GM08714 (cell line): Measurements from ENCODE around the gene ADAMTSL1.

Experiments used
- H3K4me3 ChIP-seq: fragments of 200-500 bp; sonication (Bioruptor generic); 2 replicates; pipeline ENCODE4 v1.5.1; 2014; ENCODE audit warnings: mild to moderate bottlenecking, low read length, inconsistent platforms
- ZNF274 ChIP-seq: IDR thresholded peaks from 2 replicates; pipeline ENCODE4 v1.6.1; 2012; ENCODE audit warnings: mild to moderate bottlenecking, low read depth, low read length

ADAMTSL1 gene

DNA sequence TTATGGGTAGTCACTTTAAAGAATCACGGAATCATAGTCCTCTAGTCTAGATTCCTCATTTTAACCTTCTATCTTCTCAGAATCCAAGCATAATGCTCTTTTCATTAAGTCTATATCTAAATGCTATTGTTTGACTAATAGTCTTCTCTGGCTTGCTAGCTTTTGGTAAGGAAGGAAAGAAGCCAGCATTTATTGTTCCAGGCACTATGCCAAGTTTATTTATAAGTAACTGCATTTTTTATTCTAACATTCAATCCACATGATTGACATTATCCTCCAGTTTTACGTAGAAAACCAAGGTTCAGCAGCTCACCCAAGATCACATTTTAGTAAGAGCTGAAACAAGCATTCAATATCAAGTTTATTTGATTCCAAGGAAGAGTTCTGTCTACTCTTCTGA lies 304.9 kb downstream of the ADAMTSL1 start:
- no peak overlapping the region for H3K4me3 ChIP-seq
- TF ChIP-seq ZNF274: no peak

DNA sequence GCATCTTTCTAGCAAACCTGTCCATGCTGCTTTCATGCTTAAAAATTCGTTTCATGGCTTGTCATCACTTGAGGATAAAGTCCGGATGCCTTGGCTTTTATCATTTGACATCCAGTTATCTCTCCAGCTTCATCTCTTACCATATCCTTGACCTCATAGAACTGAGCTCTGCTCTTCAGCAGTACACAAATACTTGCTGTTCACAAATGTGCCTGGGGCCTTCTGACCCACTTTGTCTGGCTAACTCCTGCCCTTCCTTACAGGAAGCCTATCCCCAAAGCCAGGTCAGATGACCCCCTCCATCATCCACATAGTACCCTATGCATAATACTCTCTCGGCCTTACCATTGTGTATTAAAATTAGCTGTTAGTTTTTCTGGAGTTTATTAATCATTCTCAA lies 310.0 kb downstream of the ADAMTSL1 start:
- no peak overlapping the region for H3K4me3 ChIP-seq
- no peak for TF ChIP-seq ZNF274

DNA sequence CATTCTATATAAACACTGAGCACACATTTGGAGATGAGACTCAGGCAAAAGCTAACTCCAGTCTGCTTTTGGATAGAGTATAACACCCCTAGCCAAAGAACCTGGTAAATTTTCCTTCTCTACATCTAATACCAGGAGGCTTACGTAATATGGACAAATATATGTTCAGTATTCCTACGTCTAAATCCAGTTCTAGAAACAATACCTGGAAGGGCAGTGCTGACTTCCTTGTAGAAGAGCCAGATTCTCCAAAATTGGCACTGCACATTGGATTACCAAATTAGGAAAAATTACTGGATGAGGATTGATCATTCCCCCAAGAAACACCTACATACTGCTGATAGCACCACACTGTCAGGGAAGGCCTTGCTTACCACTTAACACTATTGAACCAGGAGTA lies 311.7 kb downstream of the ADAMTSL1 start:
- H3K4me3 ChIP-seq: no peak overlapping the region
- no peak for TF ChIP-seq ZNF274

DNA sequence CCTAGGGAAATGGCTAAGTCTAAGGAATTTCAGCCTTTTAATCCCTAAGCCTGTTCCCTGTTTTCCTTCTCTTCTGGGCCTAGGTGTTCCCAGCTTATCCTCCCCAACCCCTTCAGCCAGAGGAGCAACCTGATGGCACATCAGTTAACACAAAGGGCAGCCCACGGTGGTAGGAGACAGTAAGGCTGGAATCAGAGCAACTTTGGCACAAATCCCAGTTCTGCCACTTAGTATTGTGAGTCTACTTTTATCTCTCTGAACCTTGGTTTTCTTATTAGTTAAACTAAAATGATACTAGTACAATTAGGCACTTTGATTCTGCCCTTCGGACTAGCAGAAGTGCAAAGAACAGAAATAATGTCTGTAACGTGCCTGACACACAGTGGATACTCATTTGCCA lies 312.2 kb downstream of the ADAMTSL1 start:
- H3K4me3 ChIP-seq: no peak overlapping the region
- TF ChIP-seq ZNF274: no peak

DNA sequence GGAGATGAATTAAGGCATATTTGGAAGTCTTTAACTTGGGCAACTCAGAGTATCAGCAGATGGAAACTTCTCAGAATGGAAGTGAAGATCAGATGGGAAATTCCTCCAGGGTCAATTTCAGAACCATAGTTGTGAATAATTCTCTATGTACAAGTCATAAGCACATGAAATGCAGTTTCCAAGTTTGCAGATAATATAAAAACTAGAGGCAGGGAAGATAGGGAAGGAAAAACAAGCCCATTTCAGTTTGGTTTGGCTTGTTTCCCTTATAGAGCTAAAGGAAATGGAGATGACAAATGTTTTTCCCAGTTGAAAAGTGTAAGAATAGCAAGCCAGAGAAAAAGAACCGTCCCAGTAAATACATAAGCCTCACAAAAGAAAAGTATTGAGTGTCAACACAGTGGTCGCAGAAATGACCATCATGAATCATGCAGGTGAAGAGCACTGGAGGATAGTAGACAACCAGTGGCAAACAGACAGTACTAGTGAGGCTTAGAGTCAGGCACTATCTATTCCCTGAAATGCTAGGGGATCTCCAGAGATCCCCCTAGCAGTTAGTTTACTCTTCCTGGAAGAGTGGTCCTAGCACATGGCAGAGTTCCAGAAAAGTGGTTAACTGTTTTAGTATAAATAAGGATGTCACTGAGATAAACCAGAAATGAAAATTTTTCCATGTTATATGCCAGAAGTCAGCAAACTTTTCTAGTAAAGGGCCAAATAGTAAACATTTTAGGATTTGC lies 313.1 kb downstream of the ADAMTSL1 start:
- no peak overlapping the region for H3K4me3 ChIP-seq
- TF ChIP-seq ZNF274: no peak

DNA sequence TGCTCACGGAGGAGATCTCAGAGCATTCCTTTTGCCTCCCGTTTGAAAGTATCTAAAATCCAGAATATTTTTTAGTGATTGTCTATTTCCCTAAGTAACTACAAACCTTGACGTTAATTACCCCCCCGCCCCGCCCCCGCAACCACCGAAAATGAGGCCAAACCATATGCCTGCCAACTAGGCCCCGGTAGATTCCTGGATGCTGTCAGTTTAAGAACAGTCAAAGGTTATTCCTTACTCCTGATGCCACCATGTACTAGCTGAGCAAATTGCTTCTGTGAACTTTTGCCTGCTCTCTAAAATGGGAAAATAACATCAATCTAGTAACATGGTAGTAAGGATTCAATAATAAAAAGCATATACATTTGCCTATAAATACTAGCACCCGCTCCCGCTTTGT lies 314.3 kb downstream of the ADAMTSL1 start:
- TF ChIP-seq ZNF274: no peak

DNA sequence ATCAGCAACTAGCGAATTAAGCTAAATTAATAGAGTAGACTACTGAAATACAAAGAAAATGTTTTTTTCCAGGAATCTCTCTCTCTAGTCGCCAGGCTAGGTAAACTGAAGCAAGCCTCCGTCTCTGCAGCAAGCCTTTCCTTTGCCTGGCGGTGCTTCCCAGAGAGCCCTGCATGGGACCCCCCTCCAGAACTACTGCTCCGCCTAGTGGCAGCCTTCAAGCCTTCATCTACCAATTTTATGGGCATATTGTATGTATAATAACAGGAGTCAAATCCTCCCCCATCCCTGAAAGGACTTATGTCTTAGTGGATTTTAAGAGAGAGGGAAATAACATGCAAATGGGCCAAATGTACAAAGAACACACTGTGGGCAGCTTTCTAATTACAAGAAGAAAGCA lies 317.1 kb downstream of the ADAMTSL1 start:
- no peak for TF ChIP-seq ZNF274
- no peak overlapping the region for H3K4me3 ChIP-seq

More for the DNA sequence above, 314.3 kb downstream of the ADAMTSL1 start:
- H3K4me3 ChIP-seq: no peak overlapping the region

DNA sequence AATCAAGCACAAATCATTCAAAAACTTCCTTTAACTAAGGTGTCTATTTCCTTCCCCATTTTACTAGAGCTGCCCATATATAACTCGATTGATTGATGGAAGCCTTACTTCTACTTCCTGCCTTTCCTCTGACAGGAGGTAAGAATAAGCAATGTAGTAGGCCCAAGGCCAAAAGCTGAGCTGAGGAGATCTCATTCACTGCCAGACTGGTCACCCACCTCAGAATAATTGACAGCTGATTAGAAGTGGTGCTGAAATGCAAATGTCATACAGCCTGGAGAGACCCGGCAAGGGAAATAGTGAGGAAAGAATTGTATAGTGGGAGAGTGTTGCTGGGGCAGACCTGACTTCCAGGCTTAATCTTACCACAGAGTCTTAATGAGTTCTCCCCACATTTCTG lies 319.2 kb downstream of the ADAMTSL1 start:
- H3K4me3 ChIP-seq: no peak overlapping the region
- no peak for TF ChIP-seq ZNF274

DNA sequence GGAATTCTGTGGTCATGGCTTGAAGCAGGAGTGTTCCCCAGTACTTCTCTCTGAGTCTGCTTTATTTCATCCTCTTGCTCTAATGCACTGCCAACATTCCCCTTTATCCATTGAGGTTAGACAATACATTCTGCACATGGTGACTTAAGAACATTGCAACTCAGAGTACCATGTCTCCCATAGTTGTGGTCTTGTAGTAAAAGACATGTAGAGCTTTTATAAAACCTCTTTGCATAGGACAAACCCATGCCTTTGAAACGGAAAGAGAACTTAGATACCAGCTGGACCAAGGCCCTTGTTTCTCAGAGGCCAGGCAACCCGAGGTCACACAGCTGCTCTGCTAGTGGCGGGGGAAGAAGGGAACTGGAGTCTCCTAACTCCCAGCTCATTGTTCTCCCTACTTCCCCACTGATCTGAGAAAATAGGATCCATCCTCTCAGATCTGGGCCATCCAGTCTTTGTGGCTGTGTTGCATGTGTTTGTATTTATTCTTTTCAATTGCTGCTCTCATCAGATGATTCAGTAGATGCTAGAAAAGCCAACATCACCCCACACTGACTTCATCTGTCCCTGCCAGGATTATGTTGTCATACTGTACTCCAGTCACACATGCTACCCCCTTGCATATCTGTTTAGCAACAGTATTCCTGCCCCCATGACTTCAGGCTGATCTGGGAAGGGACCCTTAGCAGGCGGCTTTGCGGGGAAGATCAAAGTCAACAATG lies 322.2 kb downstream of the ADAMTSL1 start:
- no peak for TF ChIP-seq ZNF274
- no peak overlapping the region for H3K4me3 ChIP-seq

DNA sequence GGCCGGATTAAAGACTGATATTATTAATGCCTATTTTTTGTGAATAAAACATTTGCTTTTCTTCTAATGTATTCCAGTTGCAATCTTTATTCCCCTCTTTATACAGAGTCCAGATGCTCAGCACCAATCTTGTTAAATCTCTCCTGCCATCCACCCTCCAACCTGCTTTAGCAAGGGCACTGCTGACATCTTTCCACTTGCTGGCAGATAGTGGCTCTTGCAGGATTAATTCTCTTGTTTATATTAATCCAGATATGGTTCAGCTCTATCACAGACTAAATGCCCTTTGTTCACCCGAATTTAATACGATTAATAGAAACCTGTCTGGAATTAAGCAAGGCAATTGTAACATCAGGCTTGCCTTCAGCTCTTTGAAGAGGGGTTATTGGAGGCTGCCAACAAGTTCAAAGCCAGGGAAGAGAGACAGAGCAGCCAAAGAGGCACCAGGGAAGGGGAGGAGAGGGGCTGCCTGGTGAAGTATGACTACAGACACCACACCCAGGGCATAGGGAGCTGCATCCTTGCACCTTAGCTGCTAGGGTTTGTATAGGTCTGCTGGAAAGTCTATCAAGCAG lies 322.8 kb downstream of the ADAMTSL1 start:
- H3K4me3 ChIP-seq: no peak overlapping the region
- TF ChIP-seq ZNF274: no peak

DNA sequence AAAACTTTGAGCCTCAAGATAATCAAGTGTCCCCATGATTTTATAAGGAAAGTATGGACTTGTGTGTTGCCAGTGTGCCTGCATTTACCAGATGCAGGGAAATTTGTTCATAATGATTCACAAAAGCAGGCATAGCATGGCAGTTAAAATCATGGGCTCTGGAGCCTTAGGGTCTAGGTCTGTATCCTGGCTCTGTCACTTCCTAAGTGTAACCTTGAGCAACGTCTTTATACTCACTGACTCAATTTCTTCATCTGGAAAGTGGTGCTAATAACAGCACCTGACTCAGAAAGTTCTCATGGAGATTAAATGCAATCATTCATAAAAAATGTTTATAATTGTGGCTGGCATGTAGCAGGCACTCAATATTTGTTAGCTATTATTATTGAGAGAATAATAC lies 324.2 kb downstream of the ADAMTSL1 start:
- no peak overlapping the region for H3K4me3 ChIP-seq

DNA sequence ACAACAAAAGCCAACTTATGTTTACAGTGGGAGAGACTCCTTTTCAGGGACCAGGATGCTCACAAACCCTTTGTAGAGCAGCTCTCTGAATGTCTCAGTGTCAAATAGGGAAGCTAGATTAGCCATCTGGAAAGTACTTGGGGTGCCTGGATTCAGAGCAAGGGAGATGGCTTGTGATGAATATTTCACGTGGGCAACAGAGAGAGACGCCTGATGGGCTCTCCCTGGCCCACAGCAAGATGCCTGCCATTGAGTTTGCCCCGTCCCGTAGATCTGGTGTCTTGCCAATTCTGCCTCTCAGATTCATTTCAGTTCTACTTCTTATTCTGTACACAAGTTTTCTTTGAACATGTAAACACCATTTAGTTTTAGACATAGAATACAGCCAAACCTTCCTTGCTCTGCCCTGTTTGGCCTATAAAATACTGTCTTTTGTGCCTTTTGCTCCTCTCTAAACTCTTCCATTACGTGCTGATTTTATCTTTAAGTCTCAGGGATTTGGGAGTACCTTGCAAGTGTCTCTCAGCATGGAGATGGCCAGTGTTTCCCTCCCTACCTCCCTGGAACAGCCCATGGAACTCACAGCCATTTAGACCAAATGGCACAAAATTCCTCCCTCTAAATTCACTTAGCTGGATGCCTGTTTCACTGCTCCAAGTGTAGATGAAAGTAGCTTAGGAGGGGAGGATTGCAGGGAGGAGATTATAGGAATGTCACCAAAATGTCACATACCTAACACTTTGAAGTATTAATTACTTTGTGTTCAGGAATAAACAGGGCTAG lies 324.7 kb downstream of the ADAMTSL1 start:
- no peak for TF ChIP-seq ZNF274
- no peak overlapping the region for H3K4me3 ChIP-seq

More for the DNA sequence above, 324.2 kb downstream of the ADAMTSL1 start:
- no peak for TF ChIP-seq ZNF274

DNA sequence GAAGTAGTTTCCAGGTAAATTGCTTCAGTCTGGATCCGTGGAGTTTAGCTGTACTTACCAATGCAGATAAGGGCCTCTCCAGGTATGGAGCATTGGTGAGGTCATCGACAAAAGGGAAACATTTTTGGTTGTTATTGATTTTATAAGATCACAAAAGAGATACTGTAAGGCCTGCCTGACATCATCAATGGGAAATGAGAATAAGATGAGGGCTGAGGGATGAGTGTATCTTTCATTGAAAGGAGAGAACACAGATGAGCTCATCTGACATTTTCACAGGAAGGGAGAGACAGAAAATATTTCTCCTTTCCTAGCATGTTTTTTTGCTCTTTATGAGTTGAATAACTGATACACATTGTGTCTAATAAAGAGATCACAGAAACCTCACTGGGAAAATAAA lies 325.5 kb downstream of the ADAMTSL1 start:
- TF ChIP-seq ZNF274: no peak
- H3K4me3 ChIP-seq: no peak overlapping the region

DNA sequence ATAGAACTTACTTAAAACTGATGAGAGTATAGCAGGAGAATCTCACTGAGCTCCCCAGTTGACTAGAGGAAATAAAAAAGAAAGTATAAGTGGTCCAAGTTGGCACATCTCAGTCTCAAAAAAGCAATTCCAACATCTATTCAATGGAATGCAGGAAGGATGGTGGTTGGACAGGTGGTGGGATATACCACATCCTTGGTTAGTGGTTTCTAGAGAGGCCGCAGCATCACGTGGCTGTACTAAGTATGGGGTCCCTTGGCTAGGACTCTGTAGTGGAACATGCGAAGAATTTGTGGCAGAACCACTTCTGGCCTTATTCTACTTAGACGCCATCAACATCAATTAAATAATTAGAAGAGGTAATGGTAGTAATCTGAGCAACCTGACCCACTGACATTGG lies 326.6 kb downstream of the ADAMTSL1 start:
- TF ChIP-seq ZNF274: no peak
- no peak overlapping the region for H3K4me3 ChIP-seq
